Nephron (organoid): ENCODE measurements around the gene SLC25A22.

ENCODE experiments used
- H3K27ac Mint-ChIP-seq, 3 experiments: 2 replicates each; pipeline ENCODE4 v1.8.0; 2020; ENCODE audit warnings: mixed read lengths in 3 of 3, mild to moderate bottlenecking in 2 of 3, moderate library complexity in 1 of 3
- H3K27me3 Mint-ChIP-seq: 2 replicates; pipeline ENCODE4 v1.8.0; 2021; ENCODE audit warnings: low read depth, mild to moderate bottlenecking, moderate library complexity, mixed read lengths
- H3K36me3 Mint-ChIP-seq: 2 replicates; pipeline ENCODE4 v1.8.0; 2020; ENCODE audit warnings: low read depth, mixed read lengths
- H3K4me1 Mint-ChIP-seq: 2 replicates; pipeline ENCODE4 v1.8.0; 2020; ENCODE audit warnings: mixed read lengths
- H3K4me3 Mint-ChIP-seq, 3 experiments: 2 replicates each; pipeline ENCODE4 v1.8.0; 2020; ENCODE audit warnings: mild to moderate bottlenecking in 3 of 3, mixed read lengths in 3 of 3, moderate library complexity in 2 of 3
- H3K9me3 Mint-ChIP-seq: 2 replicates; pipeline ENCODE4 v1.8.0; 2020; ENCODE audit warnings: mixed read lengths
- CTCF ChIP-seq, 3 experiments: fragments of 200-600 bp; sonication (generic); IDR thresholded peaks; one replicate each; pipeline ENCODE4 v1.5.0; 2021; ENCODE audit warnings: antibody characterized with exemption in 3 of 3; ENCODE audit not compliant: unreplicated experiment in 3 of 3

The SLC25A22 gene

GRCh38 chr11:761526-762108, 36.5 kb downstream of the SLC25A22 start:
- Mint-ChIP-seq H3K27ac (no peak overlapping the region), H3K4me1 (no peaks in the 10 kb centered on the region), H3K27me3 (no peaks in the 10 kb centered on the region), H3K4me3 (no peak overlapping the region), H3K9me3 (no peaks in the 10 kb centered on the region), H3K36me3 (peaks cover 39% of the 10 kb centered on the region)
- TF ChIP-seq CTCF (IDR thresholded peaks at IDR 0.05; ENCODE audit: unreplicated experiment in 3 of 3), result no peak

- no peak overlapping the region for H3K4me3 Mint-ChIP-seq
- no peak overlapping the region for H3K27ac Mint-ChIP-seq
- peaks cover 36% of the 10 kb centered on the region for H3K36me3 Mint-ChIP-seq
- TF ChIP-seq CTCF (IDR thresholded peaks at IDR 0.05; ENCODE audit: unreplicated experiment in 3 of 3), result no peak
- H3K9me3 Mint-ChIP-seq, result no peaks in the 10 kb centered on the region
- H3K4me1 Mint-ChIP-seq, result no peaks in the 10 kb centered on the region
- H3K27me3 Mint-ChIP-seq, result no peaks in the 10 kb centered on the region
Observed at GRCh38 chr11:760236-760635, 37.8 kb downstream of the SLC25A22 start.

GRCh38 chr11:749731-750130, 48.4 kb downstream of the SLC25A22 start:
- Mint-ChIP-seq H3K4me3 (peak overlapping the region; percentile 61 to 79 (median 64)), H3K27me3 (peaks cover 7% of the 10 kb centered on the region), H3K36me3 (no peaks in the 10 kb centered on the region), H3K27ac (no peak overlapping the region), H3K4me1 (peaks cover 8% of the 10 kb centered on the region), H3K9me3 (no peaks in the 10 kb centered on the region)
- no peak for TF ChIP-seq CTCF (IDR thresholded peaks at IDR 0.05; ENCODE audit: unreplicated experiment in 3 of 3)

- Mint-ChIP-seq H3K27ac (no peak overlapping the region), H3K36me3 (no peaks in the 10 kb centered on the region), H3K4me3 (peak overlapping the region; percentile 80 to 87 (median 84)), H3K27me3 (peaks cover 10% of the 10 kb centered on the region), H3K4me1 (peaks cover 12% of the 10 kb centered on the region), H3K9me3 (no peaks in the 10 kb centered on the region)
- TF ChIP-seq CTCF (IDR thresholded peaks at IDR 0.05; ENCODE audit: unreplicated experiment in 3 of 3), result no peak
Observed at GRCh38 chr11:748007-748359, 50.1 kb downstream of the SLC25A22 start.

- H3K4me1 Mint-ChIP-seq, result peaks cover 12% of the 10 kb centered on the region
- no peaks in the 10 kb centered on the region for H3K36me3 Mint-ChIP-seq
- H3K27ac Mint-ChIP-seq, result peak within 1 kb of the TSS; percentile 53 to 94 (median 80)
- peak within 1 kb of the TSS; percentile 88 to 93 (median 92) for H3K4me3 Mint-ChIP-seq
- peak in 1 of 3 experiments; percentile 45 for TF ChIP-seq CTCF (IDR thresholded peaks at IDR 0.05; ENCODE audit: unreplicated experiment in 3 of 3)
- no peaks in the 10 kb centered on the region for H3K9me3 Mint-ChIP-seq
- peaks cover 10% of the 10 kb centered on the region for H3K27me3 Mint-ChIP-seq
Observed at GRCh38 chr11:747158-748006, 50.7 kb downstream of the SLC25A22 start, which contains the start of gene TALDO1. Gene TALDO1 (plus strand): TSS chr11:747464. CDS start chr11:747482, 18 bp downstream.
